Stimulated activated CD8-positive, alpha-beta memory T cell treated with anti-CD3 and anti-CD28 coated beads, Interleukin-15, amount 100 ng/mL, for 4 hours (primary cell): ENCODE data around the gene FAM184A.
"Not testable (repeated sequence)": the region's sequence is repeated elsewhere in the genome, so short reads cannot be mapped to it uniquely, and the experiment has no call there.

Experiments
- DNase-seq, 2 donors: peaks; one replicate each; pipeline ENCODE4 v3.0.0-alpha.2; 2020; ENCODE audit warnings: low read depth in 2 of 2

Gene FAM184A

GRCh38 chr6:119052292-119052889, 26.1 kb downstream of the FAM184A start:
- no peak for DNase-seq

DNA sequence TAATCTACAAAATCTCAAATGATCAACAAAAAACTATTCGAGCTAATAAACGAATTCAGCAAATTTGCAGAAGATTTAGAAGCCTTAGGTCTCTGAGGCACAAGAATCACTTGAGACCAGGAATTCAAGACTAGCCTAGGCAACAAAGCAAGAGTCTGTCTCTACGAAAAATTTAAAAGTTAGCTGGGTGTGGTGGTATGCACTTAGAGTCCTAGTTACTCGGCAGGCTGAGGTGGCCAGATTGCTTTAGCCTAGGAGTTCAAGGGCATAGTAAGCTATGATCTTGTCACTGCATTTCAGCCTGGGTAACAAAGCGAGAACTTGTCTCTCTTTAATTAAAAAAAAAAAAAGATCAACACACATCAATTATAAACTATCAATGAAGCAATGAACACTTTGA, 34.2 kb downstream of the FAM184A start:
- no peak for DNase-seq

DNA sequence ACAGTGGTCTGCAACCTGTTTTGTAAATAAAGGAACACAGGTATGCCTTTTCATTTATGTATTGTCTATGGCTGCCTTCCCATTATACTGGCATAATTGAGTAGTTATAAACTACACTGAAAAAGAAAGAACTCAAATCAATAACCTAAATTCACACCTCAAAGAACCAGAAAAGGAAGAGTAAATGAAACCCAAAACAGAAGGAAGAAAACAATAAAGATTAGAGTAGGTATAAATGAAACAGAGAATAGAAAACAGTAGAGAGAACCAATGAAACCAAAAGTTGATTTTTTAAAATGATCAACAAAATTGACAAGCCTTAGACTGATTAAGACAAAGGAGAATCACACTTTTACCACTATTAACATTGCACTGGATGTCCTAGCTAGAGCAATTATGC, 34.7 kb downstream of the FAM184A start:
- no peak for DNase-seq

GRCh38 chr6:119043265-119043664, 35.2 kb downstream of the FAM184A start:
- no peak for DNase-seq

- DNase-seq: no peak
Observed at GRCh38 chr6:119040636-119041035, 37.8 kb downstream of the FAM184A start.

GRCh38 chr6:119040229-119040628, 38.2 kb downstream of the FAM184A start:
- DNase-seq: no peak

GRCh38 chr6:119037941-119038623, 40.4 kb downstream of the FAM184A start:
- no peak for DNase-seq

- no peak for DNase-seq
Observed at GRCh38 chr6:119037264-119037663, 41.2 kb downstream of the FAM184A start.

GRCh38 chr6:119036081-119036480, 42.4 kb downstream of the FAM184A start:
- no peak for DNase-seq

DNA sequence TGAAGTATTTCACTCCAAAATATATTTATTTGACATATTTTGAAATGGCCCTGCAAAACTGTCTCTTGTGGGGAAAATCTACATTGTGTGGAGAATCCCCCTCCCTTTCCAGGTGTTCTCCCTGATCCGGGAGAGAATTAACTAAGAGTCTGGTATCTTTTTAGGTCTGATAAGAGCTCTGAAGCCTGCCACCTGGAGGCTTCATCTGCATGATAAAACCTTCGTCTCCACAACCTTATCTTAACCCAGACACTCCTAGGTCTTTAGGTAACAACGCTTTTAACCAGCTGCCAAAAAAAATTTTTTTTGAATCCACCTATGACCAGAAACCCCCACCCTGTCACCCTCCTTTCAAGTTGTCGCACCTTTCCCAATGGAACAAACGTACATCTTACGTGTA, 43.0 kb downstream of the FAM184A start:
- DNase-seq: no peak

GRCh38 chr6:119034827-119035458, 43.5 kb downstream of the FAM184A start:
- DNase-seq: no peak

DNA sequence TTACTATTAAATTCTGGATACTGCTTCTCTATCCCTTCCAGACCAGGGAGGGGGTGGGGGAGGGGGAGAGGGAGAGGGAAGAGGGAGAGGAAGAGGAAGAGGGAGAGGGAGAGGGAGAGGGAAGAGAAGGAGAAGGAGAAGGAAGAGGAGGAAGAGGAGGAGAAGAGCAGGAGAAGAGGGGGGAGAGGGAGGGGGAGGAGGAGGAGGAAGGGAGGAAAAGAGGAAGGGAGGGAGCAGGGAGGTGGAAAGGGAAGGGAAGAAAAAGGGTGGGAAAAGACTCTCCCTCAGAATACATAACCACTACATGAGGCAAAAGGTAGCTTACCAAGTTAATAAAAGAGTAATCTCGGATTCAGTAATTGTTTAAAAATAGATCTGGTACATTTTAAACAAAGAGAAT, 46.0 kb downstream of the FAM184A start:
- DNase-seq: no peak

- no peak for DNase-seq
Observed at GRCh38 chr6:119030759-119031158, 47.7 kb downstream of the FAM184A start.

DNA sequence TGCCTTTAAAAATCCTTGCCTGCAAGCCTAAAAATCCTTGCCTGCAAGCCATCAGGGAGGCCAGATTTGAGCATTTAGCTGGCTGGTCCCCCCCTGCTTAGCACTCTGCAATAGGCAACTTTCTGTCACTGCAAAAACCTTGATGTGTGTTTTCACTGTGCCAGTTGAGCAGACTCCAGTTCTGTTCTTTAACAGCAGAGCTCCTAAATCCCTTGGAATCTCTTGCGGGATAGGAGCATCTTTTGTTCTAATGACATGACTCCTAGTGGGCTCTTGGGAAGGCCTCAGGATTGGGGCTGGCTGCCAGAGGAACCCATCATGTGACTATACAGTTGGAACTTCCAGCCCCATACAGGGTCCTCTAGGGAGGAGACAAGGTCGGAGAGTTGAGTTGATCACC, 50.4 kb downstream of the FAM184A start:
- DNase-seq: no peak

- no peak for DNase-seq
Observed at GRCh38 chr6:119027465-119027864, 51.0 kb downstream of the FAM184A start.

DNA sequence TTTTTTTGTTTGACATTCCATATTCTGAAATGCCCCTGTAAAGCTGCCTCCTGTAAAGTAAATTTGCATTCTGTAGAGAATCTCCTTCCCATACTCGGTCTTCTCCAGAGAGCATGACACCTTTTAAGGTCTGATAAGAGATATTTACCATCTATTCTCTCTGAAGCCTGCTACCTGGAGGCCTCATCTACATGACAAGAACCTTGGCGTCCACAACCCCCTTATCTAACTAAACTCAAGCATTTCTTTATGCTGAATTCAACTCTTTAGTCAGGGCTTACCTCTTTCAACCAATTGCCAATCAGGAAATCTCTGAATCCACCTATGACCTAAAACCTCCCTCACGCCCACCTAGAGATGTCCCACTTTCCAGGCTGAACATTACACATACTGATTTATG, 51.6 kb downstream of the FAM184A start:
- no peak for DNase-seq

GRCh38 chr6:119025793-119026192, 52.7 kb downstream of the FAM184A start:
- no peak for DNase-seq

DNA sequence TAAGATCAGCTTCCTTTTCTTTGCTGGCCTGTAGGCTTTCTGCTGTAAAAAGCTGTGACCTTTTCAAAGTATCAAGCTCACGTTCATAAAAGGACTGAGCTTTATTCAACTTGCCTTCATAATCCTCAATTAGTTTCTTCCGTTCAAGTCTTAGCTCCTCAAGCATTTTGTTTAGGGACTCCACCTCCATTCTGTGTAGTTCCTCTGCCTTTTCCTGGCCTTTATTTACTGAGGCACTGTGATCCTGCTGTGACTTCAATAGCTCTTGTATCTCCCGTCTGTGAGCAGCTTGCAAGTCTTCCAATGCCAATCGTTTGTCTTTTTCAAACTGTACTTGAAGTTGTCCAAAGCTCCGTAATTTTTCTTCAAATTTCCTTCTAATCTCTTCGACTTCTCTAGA, 54.4 kb downstream of the FAM184A start:
- DNase-seq: no peak

DNA sequence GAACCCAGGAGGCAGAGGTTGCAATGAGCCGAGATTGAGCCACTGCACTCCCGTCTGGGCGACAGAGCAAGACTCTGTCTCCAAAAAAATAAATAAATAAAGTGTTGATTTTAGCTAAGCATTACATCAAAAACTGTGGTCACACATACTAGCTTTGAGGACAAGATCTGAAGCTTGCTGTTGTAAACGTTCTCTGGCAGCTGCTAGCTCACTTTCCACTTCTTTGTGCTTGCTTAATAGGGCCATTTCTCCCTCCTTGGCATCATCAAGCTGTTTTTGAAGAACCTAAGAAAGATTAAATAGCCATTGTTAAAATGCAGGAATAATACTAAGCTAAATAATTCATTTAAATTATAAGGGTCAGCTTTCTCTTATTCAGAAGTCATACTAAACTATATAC, 55.7 kb downstream of the FAM184A start:
- no peak for DNase-seq

DNA sequence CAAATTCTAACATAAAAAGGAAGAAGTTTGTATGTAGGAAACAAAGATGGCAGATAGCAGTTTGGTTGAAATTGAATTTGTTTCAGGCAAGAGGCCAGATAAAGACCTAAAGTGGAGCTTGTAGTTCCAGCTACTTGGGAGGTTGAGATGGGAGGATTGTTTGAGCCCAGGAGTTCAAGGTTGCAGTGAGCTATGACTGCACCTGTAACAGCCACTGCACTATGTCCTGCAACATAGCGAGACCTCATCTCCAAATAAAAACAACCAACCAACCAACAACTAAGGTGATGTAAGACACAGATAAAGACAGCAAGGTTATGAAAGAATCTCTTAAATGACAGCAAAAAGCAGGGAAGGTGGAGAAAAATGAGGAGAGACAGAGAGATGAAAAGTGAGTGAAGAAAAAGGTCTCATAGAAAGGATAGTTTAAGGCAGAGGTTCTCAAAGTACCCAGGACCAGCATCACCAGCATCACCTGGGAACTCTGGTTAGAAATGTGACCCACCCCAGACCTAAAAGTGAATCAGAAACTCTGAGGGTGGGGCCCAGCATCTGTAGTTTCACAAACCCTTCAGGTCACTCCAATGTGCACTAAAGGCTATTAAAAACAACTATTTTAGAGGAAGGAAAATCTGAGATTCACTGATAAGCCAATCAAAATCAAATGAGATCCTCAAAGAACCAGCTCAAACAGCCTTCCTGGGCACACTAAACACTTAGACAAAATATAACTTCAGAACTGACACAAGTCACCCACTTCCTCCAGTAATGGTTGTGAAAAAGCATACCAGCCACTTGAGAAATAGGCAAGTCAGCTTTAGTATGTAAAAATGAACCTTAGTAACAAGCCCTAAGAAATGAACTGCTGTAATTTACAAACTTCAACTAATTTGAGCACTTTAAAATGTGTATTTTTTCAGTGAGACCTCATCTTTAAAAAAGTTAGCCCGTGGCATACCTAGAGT, 57.6 kb downstream of the FAM184A start:
- DNase-seq: no peak

DNA sequence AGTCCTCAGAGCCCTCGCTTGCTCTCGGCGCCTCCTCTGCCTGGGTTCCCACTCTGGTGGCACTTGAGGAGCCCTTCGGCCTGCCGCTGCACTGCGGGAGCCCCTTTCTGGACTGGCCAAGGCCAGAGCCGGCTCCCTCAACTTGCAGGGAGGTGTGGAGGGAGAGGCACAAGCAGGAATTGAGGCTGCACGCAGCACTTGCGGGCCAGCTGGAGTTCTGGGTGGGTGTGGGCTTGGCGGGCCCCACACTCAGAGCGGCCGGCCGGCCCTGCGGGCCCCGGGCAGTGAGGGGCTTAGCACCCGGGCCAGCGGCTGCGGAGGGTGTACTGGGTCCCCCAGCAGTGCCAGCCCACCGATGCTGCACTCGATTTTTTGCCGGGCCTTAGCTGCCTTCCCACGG, 63.3 kb downstream of the FAM184A start:
- not testable (repeated sequence) for DNase-seq

DNA sequence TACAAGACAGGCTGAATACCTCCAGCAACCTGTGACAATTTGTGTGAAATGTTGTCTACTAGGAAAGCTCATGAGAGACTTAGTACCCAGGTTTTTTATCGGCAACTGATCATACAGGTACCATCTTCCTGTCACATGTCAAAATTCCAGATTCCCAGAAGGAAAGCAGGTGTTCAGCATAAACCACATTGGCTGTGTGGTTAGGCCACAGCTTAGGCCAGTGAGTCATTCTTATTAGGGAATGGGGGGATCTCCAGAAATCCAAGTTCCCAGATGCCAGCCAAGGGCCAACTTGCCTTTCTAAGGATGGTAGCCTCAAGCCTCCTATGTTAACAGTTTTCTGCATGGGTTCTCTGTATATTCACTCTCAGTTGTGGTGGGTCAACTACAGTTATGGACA, 65.9 kb downstream of the FAM184A start:
- DNase-seq: no peak
